T-helper 1 cell (primary cell): ENCODE data around the gene MAGEB6B.
"Not testable (repeated sequence)": the region's sequence is repeated elsewhere in the genome, so short reads cannot be mapped to it uniquely, and the experiment has no call there.

Experiments
- DNase-seq, 5 donors: peaks; one replicate each; pipeline ENCODE4 v3.0.0-alpha.2; 2012 to 2020
- total RNA-seq, 4 donors: gene quantifications; one replicate each; lab custom pipeline; 2026; lab: John Stamatoyannopoulos, UW

Gene MAGEB6B, protein sequence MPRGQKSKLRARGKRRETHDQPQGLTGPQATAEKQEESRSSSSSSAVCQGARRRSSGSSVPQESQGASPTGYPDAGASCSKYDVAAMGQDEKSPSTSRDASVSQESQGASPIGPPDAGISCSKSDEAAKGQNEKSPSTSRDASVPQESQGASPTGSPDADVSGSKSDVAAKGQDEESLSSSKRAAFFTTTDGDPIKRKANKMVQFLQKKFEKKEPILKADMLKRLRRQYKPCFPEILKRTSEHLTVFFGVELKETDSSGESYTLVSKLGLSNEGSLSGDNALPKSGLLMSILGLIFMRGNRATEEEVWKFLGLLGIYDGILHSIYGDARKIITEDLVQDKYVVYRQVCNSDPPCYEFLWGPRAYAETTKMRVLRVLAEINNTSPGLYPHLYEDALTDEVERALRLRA
- total RNA-seq, result 0 reads per million in 4 donors

DNA sequence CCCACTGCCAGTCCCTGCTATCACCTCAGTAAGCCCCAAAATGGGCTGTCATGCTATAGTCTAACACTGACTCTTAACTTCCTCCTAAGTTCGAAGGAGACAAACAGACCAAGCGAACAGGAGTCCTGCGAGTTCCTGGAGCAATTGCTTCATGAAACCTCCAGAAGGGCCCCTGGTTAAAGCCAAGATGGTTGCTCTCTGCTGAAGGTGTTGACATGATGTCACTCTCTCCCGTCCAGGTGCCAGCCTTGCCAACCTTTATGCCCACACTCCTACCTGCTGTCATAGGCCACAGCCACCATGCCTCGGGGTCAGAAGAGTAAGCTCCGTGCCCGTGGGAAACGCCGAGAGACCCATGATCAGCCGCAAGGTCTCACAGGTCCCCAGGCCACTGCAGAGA is at the start of gene MAGEB6B:
TSS of gene MAGEB6B (plus strand) at position 301 of the 400 bp plus-strand sequence. CDS start at position 301, 0 bp downstream.
- DNase-seq, result no peak

DNA sequence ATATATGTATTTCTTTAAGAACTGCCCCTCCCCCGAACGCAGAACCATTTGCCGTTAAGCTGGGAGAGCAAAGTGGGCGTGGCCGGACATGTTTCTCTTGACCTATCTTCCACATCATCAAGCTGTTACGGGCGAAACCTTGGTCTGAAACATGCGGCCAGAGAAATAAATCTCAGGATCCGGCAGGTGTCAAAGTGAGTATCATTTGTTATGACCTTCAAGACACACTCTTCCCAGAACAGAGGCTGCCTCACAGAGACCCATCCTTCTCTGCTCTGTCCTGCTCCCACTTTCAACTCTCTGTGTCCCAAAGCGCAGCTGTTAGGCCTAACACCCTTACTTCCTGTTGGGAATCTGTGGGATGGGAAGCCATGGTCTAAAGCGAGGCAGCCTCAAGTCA is 22.1 kb upstream of the MAGEB6B start, which contains the start of gene MAGEB18:
TSS of gene MAGEB18 (plus strand) at position 70 of the 400 bp plus-strand sequence. CDS start 643 bp downstream, outside the sequence.
- no peak for DNase-seq

DNA sequence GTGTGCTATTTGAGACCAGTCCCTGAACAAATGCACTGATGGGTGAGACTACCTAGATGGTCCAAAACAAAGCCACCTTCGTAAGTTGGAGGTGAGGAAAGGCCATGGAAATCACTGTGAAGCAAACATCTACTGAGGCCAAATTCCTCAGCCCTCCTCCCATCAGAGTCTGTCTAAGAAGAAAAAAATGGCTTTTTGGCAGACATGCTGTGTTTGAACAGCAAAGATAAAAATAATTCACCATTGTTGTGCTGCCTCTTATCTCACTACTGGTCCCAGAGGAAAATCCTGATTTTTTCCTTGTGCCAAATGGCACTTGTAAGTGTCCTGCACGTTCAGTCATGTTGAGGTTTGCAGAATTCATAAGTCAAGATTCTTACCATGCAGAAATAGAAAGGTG is 14.4 kb upstream of the MAGEB6B start:
- no peak for DNase-seq

DNA sequence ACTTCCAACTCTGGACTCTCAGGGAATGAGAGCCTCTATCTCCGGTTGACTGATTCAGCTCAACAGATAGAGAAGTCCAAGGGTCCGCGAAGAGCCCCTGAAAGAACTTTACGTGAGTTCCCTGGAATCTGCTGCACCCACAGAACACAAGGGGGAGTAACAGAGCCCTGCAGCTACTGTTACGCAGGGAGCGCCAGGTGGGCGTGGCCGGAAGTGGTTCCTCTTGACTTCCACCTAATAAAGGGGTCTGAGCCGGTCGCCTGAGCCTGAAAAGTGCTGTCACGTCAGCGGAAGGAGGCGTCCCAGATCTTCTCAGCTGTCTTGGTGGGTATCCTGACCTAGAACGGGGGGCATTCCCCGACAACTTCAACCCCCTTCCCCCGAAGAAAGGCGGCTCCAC is 31.8 kb downstream of the MAGEB6B start, which contains the start of gene MAGEB6:
TSS of gene MAGEB6 (plus strand) at position 237 of the 400 bp plus-strand sequence. CDS start 1,407 bp downstream, outside the sequence.
- DNase-seq, result no peak

DNA sequence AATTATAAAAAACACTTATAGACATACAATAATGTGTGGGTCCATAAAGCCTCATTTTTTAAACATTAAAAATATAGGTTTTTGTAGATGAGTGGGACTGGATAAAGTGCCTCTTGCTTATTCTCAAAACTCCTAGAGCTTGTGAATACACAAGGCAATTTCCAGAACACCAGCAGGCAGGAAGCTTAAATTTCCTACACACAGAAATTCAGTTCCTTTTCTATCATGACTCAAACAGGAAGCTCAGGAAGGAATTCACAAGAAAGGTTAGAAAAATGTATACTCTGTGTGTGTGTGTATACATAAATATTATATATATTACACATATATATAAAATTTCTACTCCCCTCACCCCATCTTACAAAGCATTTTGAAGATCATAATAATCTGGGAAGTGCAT is 43.2 kb downstream of the MAGEB6B start:
- no peak for DNase-seq

DNA sequence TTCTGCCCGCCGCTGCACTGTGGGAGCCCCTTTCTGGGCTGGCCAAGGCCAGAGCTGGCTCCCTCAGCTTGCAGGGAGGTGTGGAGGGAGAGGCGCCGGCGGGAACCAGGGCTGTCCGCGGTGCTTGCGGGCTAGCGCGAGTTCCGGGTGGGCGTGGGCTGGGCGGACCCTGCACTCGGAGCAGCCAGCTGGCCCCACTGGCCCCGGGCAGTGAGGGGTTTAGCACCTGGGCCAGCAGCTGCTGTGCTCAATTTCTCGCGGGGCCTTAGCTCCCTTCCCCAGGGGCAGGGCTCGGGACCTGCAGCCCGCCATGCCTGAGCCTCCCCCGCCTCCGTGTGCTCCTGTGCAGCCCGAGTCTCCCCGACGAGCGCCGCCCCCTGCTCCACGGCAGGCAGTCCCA is 44.3 kb downstream of the MAGEB6B start:
- not testable (repeated sequence) for DNase-seq

DNA sequence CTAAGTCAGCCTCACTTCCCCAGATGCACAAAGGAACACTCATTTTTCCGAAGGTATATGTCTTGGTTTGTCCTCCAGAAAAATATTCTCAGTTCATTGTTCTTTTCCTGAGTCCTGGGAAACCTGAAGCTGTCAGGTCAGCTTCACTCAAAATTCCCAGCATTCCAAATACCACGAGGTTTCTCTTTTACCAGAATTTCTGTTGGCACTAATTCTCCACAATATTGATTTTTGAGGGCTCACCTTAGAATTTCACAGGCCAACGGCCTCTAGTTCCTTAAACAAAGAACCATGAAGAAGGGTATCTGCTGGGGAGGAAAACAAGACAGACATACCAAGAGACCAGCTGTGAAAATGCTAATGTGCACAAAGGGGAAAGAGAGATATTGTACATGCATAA is 47.6 kb downstream of the MAGEB6B start:
- no peak for DNase-seq
